Adipose tissue (tissue), 3 donors: ENCODE results near the gene SIRPA. TPM values are rescaled to one million over a fixed set of nuclear protein-coding genes. Genes with fewer than 3 reads are reported as not detected.

Source experiments
- H3K27ac ChIP-seq: one replicate; pipeline ENCODE4 v1.5.1; 2013; ENCODE audit warnings: low read depth, low read length
- WGBS, 3 donors: extraction: QIAGEN DNeasy Blood & Tissue Kit; methylation state at CpG; one replicate each; pipeline ENCODE4 v1.1.7; 2013; 5-methylcytosine and 5-hydroxymethylcytosine counted together
- polyA plus RNA-seq, 3 donors: library from polyadenylated mRNA; stranded (reverse); fragments of 200-250 nt; gene quantifications; one replicate each; pipeline ENCODE4 v1.2.3, GENCODE V29; 2013
- donor health status: healthy with polysubstance abuse.
- donor health status: Bipolar disorder and iron deficiency.
- donor health status: healthy.

Gene SIRPA
- polyA plus RNA-seq, 3 donors, result 7.9 to 36.2 (median 25.4) TPM

- no peak overlapping the region for H3K27ac ChIP-seq
- WGBS, 3 donors, result 21 to 48% (median 45%) methylated on average over 3 of the region's 3 CpGs
Measured at GRCh38 chr20:1987826-1988225, 92.6 kb downstream of the SIRPA start.

Other genes with a start within 250 kb of the SIRPA start
- under 1 TPM in 2 of 3 donors, not detected in 1; 0.36 to 0.56 TPM for gene SIRPG, start 237.6 kb upstream of the SIRPA start, polyA plus RNA-seq
- not detected for gene PDYN, start 98.7 kb downstream of the SIRPA start, polyA plus RNA-seq
- 1 to 10 TPM; 4.0 to 7.7 (median 5.8) TPM for gene STK35, start 206.4 kb downstream of the SIRPA start, polyA plus RNA-seq